NCI-H2196 treated with DMSO at 0.1 percent for 48 hours (cell line): Measurements from ENCODE around the gene MAD2L2.

Experiments used
- DNase-seq: peaks from one replicate; lab custom pipeline; 2025; ENCODE audit not compliant: unreplicated experiment; lab: John Stamatoyannopoulos, UW

The MAD2L2 gene

DNA sequence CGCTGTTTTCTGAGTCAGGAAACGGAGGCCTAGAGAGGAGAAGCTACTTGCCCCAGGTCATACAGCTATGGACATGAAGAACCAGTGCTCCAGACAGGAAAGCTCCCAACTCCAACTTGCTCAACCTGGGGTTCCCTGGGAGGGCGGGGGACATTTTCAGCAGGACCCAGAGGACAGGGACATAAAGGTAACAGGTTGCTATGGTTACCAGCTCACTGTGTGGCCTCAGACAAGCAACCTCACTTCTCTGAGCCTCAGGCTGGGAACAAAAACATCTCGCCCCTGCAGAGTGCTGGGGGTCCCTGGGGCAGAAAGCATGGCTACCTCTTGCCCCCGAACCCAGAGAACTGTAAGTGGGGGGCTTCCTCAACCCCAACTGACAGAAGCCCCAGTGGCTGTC lies 42.8 kb downstream of the MAD2L2 start:
- no peak for DNase-seq

- DNase-seq, result no peak
Observed at GRCh38 chr1:11634365-11635192, 46.4 kb downstream of the MAD2L2 start.

GRCh38 chr1:11629184-11630016 lies 51.5 kb downstream of the MAD2L2 start:
- no peak for DNase-seq

DNA sequence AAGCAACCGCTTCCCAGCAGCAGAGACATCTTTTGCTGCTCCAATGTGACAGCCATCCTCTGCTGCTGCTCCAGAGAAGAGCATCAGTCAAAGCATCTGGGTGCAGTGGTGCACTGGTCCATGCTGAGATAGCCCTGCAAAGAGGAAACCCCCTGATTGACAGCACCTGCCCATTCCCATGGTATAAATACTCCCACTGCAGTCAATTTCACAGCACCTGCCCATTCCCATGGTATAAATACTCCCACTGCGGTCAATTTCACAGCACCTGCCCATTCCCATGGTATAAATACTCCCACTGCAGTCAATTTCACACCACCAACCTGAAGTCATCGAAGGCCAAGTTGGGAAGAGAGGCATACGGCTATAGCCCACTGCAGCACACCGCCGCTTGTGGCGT lies 52.2 kb downstream of the MAD2L2 start:
- DNase-seq, result no peak

DNA sequence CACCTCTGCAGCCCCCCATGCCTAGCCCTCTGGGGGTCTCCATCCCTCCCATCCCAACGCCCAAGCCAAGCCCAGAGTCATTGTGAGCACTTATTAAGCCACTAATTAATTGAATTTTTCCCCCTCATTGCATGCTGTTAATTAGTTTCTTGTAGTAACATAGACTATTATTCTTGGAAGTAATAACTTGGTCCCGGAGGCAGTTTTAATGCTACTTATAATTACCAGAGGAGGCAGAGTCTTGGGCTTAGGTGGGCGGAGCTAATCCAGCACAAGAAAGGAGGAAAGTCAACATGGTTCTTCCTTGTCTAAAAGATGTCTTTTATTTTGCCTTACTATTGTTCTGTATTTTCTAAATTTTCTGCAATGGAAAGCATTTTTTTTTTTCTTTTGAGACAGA lies 54.4 kb downstream of the MAD2L2 start:
- no peak for DNase-seq
